ENCODE results near the gene XRN1. TPM values are rescaled to one million over a fixed set of nuclear protein-coding genes. Genes with fewer than 3 reads are reported as not detected.
"Not testable (repeated sequence)": the region's sequence is repeated elsewhere in the genome, so short reads cannot be mapped to it uniquely, and the experiment has no call there.

Gene XRN1
- total and polyA plus RNA-seq, 2 donors (not counting 1 experiment from before 2014, with no cell fraction given): 6.3 to 91.8 TPM

GRCh38 chr3:142439499-142440220 lies 8.2 kb downstream of the XRN1 start:
- H3K4me1 ChIP-seq (ENCODE audit: control insufficient read depth in 2 of 2, insufficient read depth in 2 of 2, low read length in 2 of 2); ATAC-seq (ENCODE audit: low read depth); H3K4me2 ChIP-seq (replicated peaks; ENCODE audit: low read depth, low read length, poor library complexity, severe bottlenecking); H3K9ac ChIP-seq (ENCODE audit: low read length); H3K9me3 ChIP-seq (ENCODE audit: control extremely low read depth in 1 of 3, control insufficient read depth in 2 of 3, insufficient read depth in 1 of 3, low read length in 2 of 3); intact Hi-C loops (cut with micrococcal nuclease); H3K27me3 Mint-ChIP-seq; H3K9me3 Mint-ChIP-seq (ENCODE audit: insufficient read depth); H3K4me3 Mint-ChIP-seq; POLR2A ChIA-PET; H3K27ac Mint-ChIP-seq; H3K27ac ChIP-seq (ENCODE audit: low read length in 2 of 2); DNase-seq; CTCF ChIA-PET; H3K27me3 ChIP-seq (replicated peaks in 1 of 4; ENCODE audit: control extremely low read depth in 1 of 4, control insufficient read depth in 3 of 4, insufficient read depth in 4 of 4, low read length in 3 of 4); H3K36me3 ChIP-seq (replicated peaks in 1 of 2; ENCODE audit: control extremely low read depth in 1 of 2, control insufficient read depth in 1 of 2, extremely low read depth in 1 of 2, insufficient read depth in 2 of 2, low read length in 1 of 2); H3K4me3 ChIP-seq (ENCODE audit: control extremely low read depth in 1 of 5, extremely low read depth in 1 of 5, insufficient read depth in 1 of 5, low read depth in 2 of 5, low read length in 4 of 5); H2AFZ ChIP-seq (ENCODE audit: insufficient read depth, low read depth, low read length, poor library complexity, severe bottlenecking): not testable (repeated sequence)
- peaks cover 82% of the 10 kb centered on the region for H3K79me2 ChIP-seq (ENCODE audit: control insufficient read depth, insufficient read depth, low read length)
- peaks cover 41% of the 10 kb centered on the region for H3K4me1 Mint-ChIP-seq
- WGBS (ENCODE audit: insufficient coverage): 98% methylated on average over 11 of the region's 15 CpGs
- H4K20me1 ChIP-seq (ENCODE audit: control insufficient read depth, insufficient read depth, low read length, poor library complexity, severe bottlenecking): peaks cover 29% of the 10 kb centered on the region

- Histone ChIP-seq H4K20me1 (ENCODE audit: control insufficient read depth, insufficient read depth, low read length, poor library complexity, severe bottlenecking) (peaks cover 22% of the 10 kb centered on the region), H3K79me2 (ENCODE audit: control insufficient read depth, insufficient read depth, low read length) (peaks cover 72% of the 10 kb centered on the region)
- H3K9me3 ChIP-seq (ENCODE audit: control extremely low read depth in 1 of 3, control insufficient read depth in 2 of 3, insufficient read depth in 1 of 3, low read length in 2 of 3); ATAC-seq (ENCODE audit: low read depth); DNase-seq; H3K9ac ChIP-seq (ENCODE audit: low read length); intact Hi-C loops (cut with micrococcal nuclease); H3K4me3 Mint-ChIP-seq; CTCF ChIA-PET; POLR2A ChIA-PET; H3K4me3 ChIP-seq (ENCODE audit: control extremely low read depth in 1 of 5, extremely low read depth in 1 of 5, insufficient read depth in 1 of 5, low read depth in 2 of 5, low read length in 4 of 5); H3K4me1 ChIP-seq (ENCODE audit: control insufficient read depth in 2 of 2, insufficient read depth in 2 of 2, low read length in 2 of 2); H3K27me3 ChIP-seq (replicated peaks in 1 of 4; ENCODE audit: control extremely low read depth in 1 of 4, control insufficient read depth in 3 of 4, insufficient read depth in 4 of 4, low read length in 3 of 4); H3K27ac Mint-ChIP-seq; H3K9me3 Mint-ChIP-seq (ENCODE audit: insufficient read depth); H3K4me2 ChIP-seq (replicated peaks; ENCODE audit: low read depth, low read length, poor library complexity, severe bottlenecking); H3K27ac ChIP-seq (ENCODE audit: low read length in 2 of 2); H3K36me3 ChIP-seq (replicated peaks in 1 of 2; ENCODE audit: control extremely low read depth in 1 of 2, control insufficient read depth in 1 of 2, extremely low read depth in 1 of 2, insufficient read depth in 2 of 2, low read length in 1 of 2); H2AFZ ChIP-seq (ENCODE audit: insufficient read depth, low read depth, low read length, poor library complexity, severe bottlenecking); H3K27me3 Mint-ChIP-seq: not testable (repeated sequence)
- WGBS (ENCODE audit: insufficient coverage): over 99% methylated on average over 10 of the region's 11 CpGs
- peaks cover 33% of the 10 kb centered on the region for H3K4me1 Mint-ChIP-seq
These were observed 9.7 kb downstream of the XRN1 start for GRCh38 chr3:142438096-142438495.
